Liver (tissue), 9 donors: ENCODE data around the gene LRP1-AS. TPM values are rescaled to one million over a fixed set of nuclear protein-coding genes. Genes with fewer than 3 reads are reported as not detected.
A peak's percentile ranks its signal among the peaks of the same experiment; 100 is the strongest.

ENCODE experiments used
- DNase-seq: peaks from one replicate; pipeline ENCODE4 v3.0.0-alpha.2; 2017; ENCODE audit warnings: low spot score
- H3K27ac ChIP-seq, 2 donors: one replicate each; pipeline ENCODE4 v1.7.0; 2013; ENCODE audit warnings: inconsistent platforms in 2 of 2, low read length in 2 of 2, control low read depth in 1 of 2, low read depth in 1 of 2, mild to moderate bottlenecking in 1 of 2
- H3K27me3 ChIP-seq, 4 donors: one replicate each; pipeline versions ENCODE4 v1.6.1 to v1.7.0; 2013; ENCODE audit warnings: low read length in 3 of 4, inconsistent platforms in 1 of 4, mild to moderate bottlenecking in 1 of 4, moderate library complexity in 1 of 4; ENCODE audit not compliant: control insufficient read depth in 4 of 4, insufficient read depth in 4 of 4
- H3K36me3 ChIP-seq, 4 donors: one replicate each; pipeline versions ENCODE4 v1.6.1 to v1.7.0; 2013; ENCODE audit warnings: low read length in 3 of 4, mild to moderate bottlenecking in 3 of 4, low read depth in 1 of 4, moderate library complexity in 1 of 4; ENCODE audit not compliant: control insufficient read depth in 4 of 4, insufficient read depth in 3 of 4
- H3K4me1 ChIP-seq, 4 donors: one replicate each; pipeline versions ENCODE4 v1.6.1 to v1.7.0; 2013; ENCODE audit warnings: low read length in 3 of 4, mild to moderate bottlenecking in 3 of 4, moderate library complexity in 1 of 4; ENCODE audit not compliant: control insufficient read depth in 4 of 4, insufficient read depth in 4 of 4
- H3K4me3 ChIP-seq, 3 donors: one replicate each; pipeline versions ENCODE4 v1.6.1 to v1.7.0; 2013; ENCODE audit warnings: low read length in 3 of 3, control low read depth in 1 of 3, low read depth in 1 of 3, mild to moderate bottlenecking in 1 of 3
- H3K9ac ChIP-seq, 2 donors: one replicate each; pipeline ENCODE4 v1.7.0; 2013; ENCODE audit warnings: low read length in 2 of 2, mild to moderate bottlenecking in 2 of 2, moderate library complexity in 2 of 2, control low read depth in 1 of 2, low read depth in 1 of 2
- H3K9me3 ChIP-seq, 4 donors: one replicate each; pipeline versions ENCODE4 v1.6.1 to v1.7.0; 2013; ENCODE audit warnings: low read length in 3 of 4; ENCODE audit not compliant: control insufficient read depth in 4 of 4
- ATF3 ChIP-seq: IDR thresholded peaks from 2 replicates; pipeline ENCODE4 v1.6.1; 2016; ENCODE audit warnings: antibody characterized with exemption
- CTCF ChIP-seq: fragments of 150-350 bp; IDR thresholded peaks from 2 replicates; pipeline ENCODE4 v1.5.1; 2017; ENCODE audit warnings: improper control_type of control experiment, low read depth, low read length; ENCODE audit not compliant: missing input control
- EGR1 ChIP-seq, 2 donors: IDR thresholded peaks; 2 replicates each; pipeline ENCODE4 v1.6.1; 2016 to 2018; ENCODE audit warnings: antibody characterized with exemption in 2 of 2, low read depth in 2 of 2
- FOXA1 ChIP-seq: IDR thresholded peaks from 2 replicates; pipeline ENCODE4 v1.6.1; 2016; ENCODE audit warnings: antibody characterized with exemption
- FOXA2 ChIP-seq: IDR thresholded peaks from 2 replicates; pipeline ENCODE4 v1.6.1; 2016; ENCODE audit warnings: antibody characterized with exemption
- GABPA ChIP-seq, 2 donors: IDR thresholded peaks in 1 of 2; conservative IDR thresholded peaks in 1 of 2; 2 replicates each; pipeline ENCODE4 v1.6.1; 2016; ENCODE audit warnings: antibody characterized with exemption in 2 of 2, mild to moderate bottlenecking in 1 of 2, moderate library complexity in 1 of 2
- HNF4A ChIP-seq, 2 donors: conservative IDR thresholded peaks; 2 replicates each; pipeline ENCODE4 v1.6.1; 2016; ENCODE audit warnings: antibody characterized with exemption in 2 of 2, mild to moderate bottlenecking in 2 of 2
- HNF4G ChIP-seq: IDR thresholded peaks from 2 replicates; pipeline ENCODE4 v1.6.1; 2016; ENCODE audit warnings: antibody characterized with exemption
- JUND ChIP-seq, 2 donors: IDR thresholded peaks; 2 replicates each; pipeline ENCODE4 v1.6.1; 2016; ENCODE audit warnings: antibody characterized with exemption in 2 of 2
- MAX ChIP-seq: IDR thresholded peaks from 2 replicates; pipeline ENCODE4 v1.6.1; 2016; ENCODE audit warnings: antibody characterized with exemption
- NR2F2 ChIP-seq: IDR thresholded peaks from 2 replicates; pipeline ENCODE4 v1.6.1; 2016; ENCODE audit warnings: antibody characterized with exemption
- RAD21 ChIP-seq, 2 donors: IDR thresholded peaks; 2 replicates each; pipeline ENCODE4 v1.6.1; 2016; ENCODE audit warnings: antibody characterized with exemption in 2 of 2, mild to moderate bottlenecking in 2 of 2
- REST ChIP-seq: IDR thresholded peaks from 2 replicates; pipeline ENCODE4 v1.6.1; 2016; ENCODE audit warnings: antibody characterized with exemption, mild to moderate bottlenecking
- RXRA ChIP-seq, 2 donors: IDR thresholded peaks; 2 replicates each; pipeline ENCODE4 v1.6.1; 2017 to 2018; ENCODE audit warnings: antibody characterized with exemption in 2 of 2, mild to moderate bottlenecking in 1 of 2
- SP1 ChIP-seq: IDR thresholded peaks from 2 replicates; pipeline ENCODE4 v1.6.1; 2018; ENCODE audit warnings: antibody characterized with exemption, mild to moderate bottlenecking
- TAF1 ChIP-seq: conservative IDR thresholded peaks from 2 replicates; pipeline ENCODE4 v1.6.1; 2016; ENCODE audit warnings: antibody characterized with exemption, mild to moderate bottlenecking
- YY1 ChIP-seq: IDR thresholded peaks from 2 replicates; pipeline ENCODE4 v1.6.1; 2016; ENCODE audit warnings: antibody characterized with exemption, mild to moderate bottlenecking
- ZBTB33 ChIP-seq: IDR thresholded peaks from 2 replicates; pipeline ENCODE4 v1.6.1; 2016; ENCODE audit warnings: antibody characterized with exemption
- WGBS: extraction: QIAGEN DNeasy Blood & Tissue Kit; methylation state at CpG from one replicate; pipeline ENCODE4 v1.1.7; 2013; 5-methylcytosine and 5-hydroxymethylcytosine counted together
- polyA plus RNA-seq, 2 donors: library from polyadenylated mRNA; stranded (reverse) in 1 of 2; unstranded in 1 of 2; fragments of 200-250 nt in 1 of 2; fragments of >200 nt in 1 of 2; fragmentation: Nextera tagmentation in 1 of 2; extraction: Ambion mirVana in 1 of 2; gene quantifications; one replicate each; pipeline versions ENCODE4 v1.2.1 to v1.2.3, GENCODE V29; 2013 to 2015
- total RNA-seq, 2 donors: library from RNA; depleted of rRNA; stranded (reverse); fragments of >200 nt; gene quantifications; one replicate each; pipeline ENCODE4 v1.2.3, GENCODE V29; 2014
- donor health status: healthy.
- donor health status: healthy.
- donor health status: healthy.
- donor health status: healthy.
- donor health status: healthy.

Gene LRP1-AS
- total and polyA plus RNA-seq, 4 donors = not detected

- TF ChIP-seq MAX = no peak
- peak; percentile 78 for TF ChIP-seq CTCF
- TF ChIP-seq RAD21 (IDR thresholded peaks at IDR 0.05) = peak; percentile 85 to 90
- TF ChIP-seq HNF4G = no peak
- Histone ChIP-seq H3K9me3 (no peaks in the 10 kb centered on the region), H3K4me1 (no peaks in the 10 kb centered on the region), H3K27me3 (no peaks in the 10 kb centered on the region), H3K9ac (no peak overlapping the region), H3K36me3 (peaks cover 39 to 89% (median 67%) of the 10 kb centered on the region in 4 donors), H3K4me3 (no peak overlapping the region), H3K27ac (no peak overlapping the region)
- 67% methylated on average over 13 of the region's 13 CpGs for WGBS
- DNase-seq = peak; percentile 88
Measured at GRCh38 chr12:57182918-57183575, 35.6 kb upstream of the LRP1-AS start.

- no peak overlapping the region for H3K27ac ChIP-seq
- no peak for TF ChIP-seq YY1
- no peak for TF ChIP-seq GABPA (IDR thresholded peaks at IDR 0.05 in 1 of 2, conservative IDR thresholded peaks at IDR 0.05 in 1 of 2)
- TF ChIP-seq HNF4A (conservative IDR thresholded peaks at IDR 0.05) = no peak
- no peak for TF ChIP-seq TAF1
- TF ChIP-seq FOXA1 = no peak
- TF ChIP-seq FOXA2 = no peak
- TF ChIP-seq HNF4G = no peak
- TF ChIP-seq NR2F2 = no peak
- no peak for TF ChIP-seq EGR1 (IDR thresholded peaks at IDR 0.05; ENCODE audit: low read depth in 2 of 2)
- TF ChIP-seq ZBTB33 = no peak
- no peak for TF ChIP-seq REST
- no peak for TF ChIP-seq CTCF
- no peak for TF ChIP-seq RXRA (IDR thresholded peaks at IDR 0.05)
- TF ChIP-seq ATF3 = no peak
- no peak for TF ChIP-seq MAX
- no peak for TF ChIP-seq JUND (IDR thresholded peaks at IDR 0.05)
- TF ChIP-seq RAD21 (IDR thresholded peaks at IDR 0.05) = no peak
- no peak for TF ChIP-seq SP1
- H3K4me1 ChIP-seq = no peaks in the 10 kb centered on the region
- H3K4me3 ChIP-seq = no peak overlapping the region
- no peak overlapping the region for H3K9ac ChIP-seq
- WGBS = 84% methylated on average over 5 of the region's 5 CpGs
- H3K9me3 ChIP-seq = no peaks in the 10 kb centered on the region
- peaks cover 38 to 89% (median 64%) of the 10 kb centered on the region in 4 donors for H3K36me3 ChIP-seq
- H3K27me3 ChIP-seq = no peaks in the 10 kb centered on the region
- no peak for DNase-seq
Measured at GRCh38 chr12:57181561-57182155, 34.2 kb upstream of the LRP1-AS start.
